NCI-H187 treated with DMSO at 0.1 percent for 48 hours (cell line): ENCODE results near the gene PLEKHA6.

ENCODE experiments used
- DNase-seq: peaks from one replicate; lab custom pipeline; 2025; lab: John Stamatoyannopoulos, UW

PLEKHA6 gene

GRCh38 chr1:204283711-204284651, 75.7 kb downstream of the PLEKHA6 start:
- no peak for DNase-seq

GRCh38 chr1:204282761-204283221, 76.9 kb downstream of the PLEKHA6 start:
- no peak for DNase-seq

DNA sequence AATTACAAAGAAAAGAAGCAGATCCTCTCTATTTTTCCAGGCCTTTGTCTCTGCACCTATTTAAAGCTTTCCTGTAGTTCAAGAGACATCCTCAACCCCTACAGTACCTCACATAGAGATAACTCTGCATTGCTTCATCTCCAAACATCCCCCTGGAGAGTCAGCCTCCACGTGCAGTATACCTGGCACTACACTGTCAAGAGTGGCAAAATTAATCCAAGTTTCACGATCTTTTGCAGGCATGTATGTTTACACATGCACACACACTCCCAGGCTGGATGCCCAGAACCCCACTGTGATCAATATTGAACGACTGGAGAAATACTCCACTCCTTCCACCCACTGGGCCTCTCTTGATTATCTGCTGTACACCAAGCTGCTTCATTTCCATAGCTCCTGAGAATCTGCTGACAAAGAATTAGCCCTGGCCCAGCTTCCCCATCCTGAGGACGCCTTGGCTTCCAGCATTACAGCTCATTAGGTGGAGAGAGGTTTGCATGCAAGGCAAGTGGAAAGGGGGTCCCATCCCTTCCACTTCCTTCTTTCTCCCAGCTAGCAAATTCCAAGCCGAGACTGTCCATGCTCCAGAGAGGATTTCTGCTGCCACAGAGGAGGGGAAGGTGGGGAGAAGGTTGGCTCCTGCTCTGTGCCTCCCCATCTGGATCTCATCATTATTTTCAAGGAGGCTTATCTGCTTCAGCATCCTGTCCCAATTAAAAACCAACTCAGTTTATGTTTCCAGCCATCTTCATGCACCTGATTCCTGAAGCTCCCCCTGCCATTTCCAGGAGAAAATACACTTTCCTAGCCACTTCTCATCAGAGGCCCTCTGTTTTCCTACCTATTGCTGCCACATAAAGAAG, 79.4 kb downstream of the PLEKHA6 start:
- DNase-seq = no peak

- no peak for DNase-seq
Measured at GRCh38 chr1:204278958-204279357, 80.8 kb downstream of the PLEKHA6 start.

GRCh38 chr1:204278251-204278650, 81.5 kb downstream of the PLEKHA6 start:
- no peak for DNase-seq

DNA sequence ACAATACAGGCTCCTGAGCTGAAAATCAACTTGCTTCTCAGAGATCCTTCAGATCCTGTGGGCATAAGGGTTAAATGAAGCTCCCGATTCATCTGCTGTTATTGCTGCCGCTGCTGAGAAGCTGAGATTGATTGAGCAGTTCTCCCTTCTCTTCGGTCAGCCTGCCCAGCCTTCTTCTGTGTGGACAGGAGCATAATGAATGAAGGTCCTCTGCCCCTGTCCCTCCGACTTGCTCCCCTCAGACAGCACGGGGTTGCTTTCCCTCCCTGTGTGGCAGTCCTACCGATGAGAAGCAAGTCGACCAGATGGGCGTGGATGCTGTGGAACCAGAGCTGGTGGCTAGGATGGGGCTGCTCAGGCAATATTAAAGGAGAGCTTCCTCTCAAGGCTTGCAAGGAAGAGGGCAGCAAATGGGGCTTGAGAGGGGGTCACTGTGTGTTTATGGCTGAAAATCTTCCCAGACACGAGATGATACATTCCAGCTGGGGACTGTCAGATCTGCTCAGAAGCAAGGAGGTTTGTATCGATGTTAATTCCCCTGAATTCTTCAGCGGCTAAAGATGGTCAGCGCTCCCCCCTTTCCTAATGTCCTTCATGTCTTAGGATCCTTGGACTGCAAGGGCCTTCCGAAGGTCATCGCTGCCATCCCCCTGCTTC, 82.0 kb downstream of the PLEKHA6 start:
- DNase-seq = no peak

- DNase-seq = no peak
Measured at GRCh38 chr1:204275695-204276370, 83.9 kb downstream of the PLEKHA6 start.

DNA sequence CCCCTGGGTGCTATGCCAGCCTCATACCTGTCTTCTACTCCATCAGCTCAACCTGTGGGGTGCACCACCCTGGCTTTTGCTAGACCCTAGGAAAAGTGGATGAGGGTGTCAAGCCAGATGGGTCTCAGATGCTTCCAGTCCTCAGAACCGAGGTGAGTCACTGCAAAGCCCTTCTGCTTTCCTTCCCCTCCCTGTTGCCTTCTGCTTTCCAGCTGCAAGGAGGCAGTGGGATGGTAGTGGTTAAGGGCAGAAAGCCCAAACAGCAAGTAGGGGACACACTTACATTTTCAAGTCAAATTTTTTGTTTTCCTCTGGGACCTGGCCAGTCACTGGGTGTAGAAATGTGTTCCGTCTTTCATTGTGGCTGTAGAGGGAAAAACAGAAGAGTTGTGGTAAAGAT, 85.3 kb downstream of the PLEKHA6 start:
- DNase-seq = no peak

DNA sequence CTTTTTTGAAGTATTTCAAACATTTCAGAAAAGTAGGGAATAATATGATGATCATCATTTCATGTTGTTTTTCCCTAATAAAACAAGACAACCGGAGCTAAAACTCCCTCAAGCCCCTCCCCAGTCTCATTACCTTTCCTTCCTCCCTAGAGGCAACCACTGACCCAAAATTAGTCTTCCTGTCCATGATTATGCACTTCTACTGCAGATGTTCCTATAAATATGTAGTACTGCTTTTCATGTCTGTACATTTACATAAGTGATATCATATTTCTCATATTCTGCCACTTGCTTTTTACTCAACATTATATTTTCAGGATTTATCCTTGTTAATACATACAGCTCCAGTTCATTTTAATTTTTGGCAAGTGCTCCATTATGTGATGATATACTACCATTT, 87.2 kb downstream of the PLEKHA6 start:
- DNase-seq = no peak

DNA sequence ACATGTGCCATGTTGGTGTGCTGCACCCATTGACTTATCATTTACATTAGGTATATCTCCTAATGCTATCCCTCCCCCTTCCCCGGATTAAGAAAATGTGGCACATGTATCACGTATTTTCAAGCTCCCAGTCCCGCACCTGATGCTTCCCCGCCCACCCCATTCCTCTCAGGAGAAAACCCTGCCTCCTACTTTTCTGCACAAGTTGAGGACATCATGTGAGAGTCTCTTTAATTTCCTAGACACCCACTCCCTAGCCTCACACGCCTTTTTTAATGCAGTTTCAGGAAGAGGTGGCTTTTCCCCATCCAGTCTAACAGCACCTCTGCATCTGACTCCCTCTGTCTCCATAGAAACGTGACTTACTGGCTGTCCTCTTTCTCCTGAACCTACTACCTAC, 87.8 kb downstream of the PLEKHA6 start:
- DNase-seq = no peak

- DNase-seq = peak; percentile 66
Measured at GRCh38 chr1:204268101-204268500, 91.6 kb downstream of the PLEKHA6 start.

GRCh38 chr1:204267191-204267601, 92.5 kb downstream of the PLEKHA6 start:
- no peak for DNase-seq

GRCh38 chr1:204266504-204267034, 93.2 kb downstream of the PLEKHA6 start:
- DNase-seq = no peak

- no peak for DNase-seq
Measured at GRCh38 chr1:204265665-204266064, 94.1 kb downstream of the PLEKHA6 start.

GRCh38 chr1:204264805-204265204, 94.9 kb downstream of the PLEKHA6 start:
- DNase-seq = no peak

- no peak for DNase-seq
Measured at GRCh38 chr1:204263254-204263910, 96.3 kb downstream of the PLEKHA6 start.

DNA sequence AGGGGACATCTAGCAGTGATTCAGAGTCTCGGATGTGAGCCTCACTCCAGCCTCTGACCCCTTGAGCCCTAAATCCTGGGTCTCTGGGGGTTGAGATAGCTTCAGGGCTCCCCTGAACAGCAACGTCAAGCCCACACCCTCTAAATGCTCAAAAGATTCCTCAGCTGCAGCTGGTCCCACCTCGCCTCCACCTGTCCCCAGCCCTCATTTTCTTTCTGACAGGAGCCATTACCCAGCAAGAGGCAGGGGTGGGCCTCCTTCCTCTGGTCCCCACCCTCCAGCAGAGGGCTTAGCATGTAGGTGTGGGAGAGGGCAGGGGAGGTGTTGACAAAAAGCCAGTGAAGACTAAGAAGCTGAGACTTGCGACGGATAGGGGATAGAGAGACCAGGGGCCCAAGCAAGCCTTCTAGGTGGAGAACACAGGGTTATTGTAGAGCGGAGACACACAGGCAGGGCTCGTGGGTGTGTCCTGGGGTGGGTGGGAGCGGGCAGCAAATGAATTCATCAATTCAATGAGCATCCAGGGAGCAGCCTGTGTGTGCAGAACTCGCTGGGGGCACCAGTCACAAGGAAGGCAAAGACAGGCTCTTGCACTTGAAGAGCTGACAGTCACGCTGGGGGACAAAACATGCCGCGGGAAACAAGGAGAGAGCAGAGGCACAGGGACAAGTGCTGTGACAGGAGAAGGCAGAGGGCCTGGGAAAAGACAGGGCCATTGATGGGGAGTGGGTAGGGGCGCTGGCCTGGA, 97.0 kb downstream of the PLEKHA6 start:
- no peak for DNase-seq

- no peak for DNase-seq
Measured at GRCh38 chr1:204261746-204262505, 97.8 kb downstream of the PLEKHA6 start.

DNA sequence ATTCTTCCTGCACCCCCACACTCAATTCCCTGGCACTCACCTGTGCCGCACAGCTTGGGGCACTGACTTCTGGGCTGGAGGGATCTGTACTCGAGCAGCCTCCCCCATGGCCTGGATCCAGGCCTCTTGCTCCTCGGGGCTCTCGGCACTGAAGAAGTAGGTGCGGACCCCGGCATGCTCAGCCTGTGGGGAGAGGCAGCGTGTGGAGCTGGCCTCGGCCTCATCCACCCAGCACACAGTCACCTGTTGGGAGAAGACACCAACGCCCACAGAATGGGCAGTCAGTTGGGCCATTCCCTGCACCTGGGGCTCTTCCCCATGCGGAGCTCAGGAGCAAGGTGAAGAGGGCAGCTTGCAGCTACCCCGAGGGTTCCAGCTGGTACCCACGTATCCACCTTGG, 98.5 kb downstream of the PLEKHA6 start:
- DNase-seq = no peak
